ENCODE data around the gene ZNF710. TPM values are rescaled to one million over a fixed set of nuclear protein-coding genes. Genes with fewer than 3 reads are reported as not detected.
A peak's percentile ranks its signal among the peaks of the same experiment; 100 is the strongest.

The ZNF710 gene
- total and polyA plus RNA-seq, 2 of the 13 experiments (the other 11 are each of a cell fraction or from before 2014, with no cell fraction given): 4.7 to 20.6 TPM

- TF ChIP-seq ZNF770 (CRISPR knock-in tag; IDR thresholded peaks at IDR 0.05) (peak; percentile 53), MYC (CRISPR knock-in tag; IDR thresholded peaks at IDR 0.05; ENCODE audit: borderline replicate concordance) (0 out of 2 replicates have a peak, but pooled peaks have one; percentile 17), ZFP1 (CRISPR knock-in tag; IDR thresholded peaks at IDR 0.05) (no peak), FOXA1 (IDR thresholded peaks at IDR 0.05) (no peak), FOXA1 (CRISPR knock-in tag; IDR thresholded peaks at IDR 0.05) (0 out of 2 replicates have a peak, but pooled peaks have one; percentile 21), RCOR2 (CRISPR knock-in tag; IDR thresholded peaks at IDR 0.05) (no peak), SKIL (CRISPR knock-in tag; IDR thresholded peaks at IDR 0.05; ENCODE audit: borderline replicate concordance) (no peak), BORCS8-MEF2B (CRISPR knock-in tag; IDR thresholded peaks at IDR 0.05) (no peak), ZNF563 (CRISPR knock-in tag; IDR thresholded peaks at IDR 0.05) (0 out of 2 replicates have a peak, but pooled peaks have one; percentile 29), ZNF280B (CRISPR knock-in tag; IDR thresholded peaks at IDR 0.05; ENCODE audit: borderline replicate concordance) (peak; percentile 77; the same call in 1 of the 2 replicates), GPBP1L1 (CRISPR knock-in tag; IDR thresholded peaks at IDR 0.05) (no peak), BRF2 (CRISPR knock-in tag; IDR thresholded peaks at IDR 0.05) (no peak), ZNF512B (CRISPR knock-in tag; IDR thresholded peaks at IDR 0.05; ENCODE audit: borderline replicate concordance) (0 out of 2 replicates have a peak, but pooled peaks have one; percentile 20)
Measured at GRCh38 chr15:89958107-89958805, 42.9 kb upstream of the ZNF710 start (continued).

All from HepG2 (cell line).